ENCODE data around the gene NBPF4. TPM values are rescaled to one million over a fixed set of nuclear protein-coding genes. Genes with fewer than 3 reads are reported as not detected.
A peak's percentile ranks its signal among the peaks of the same experiment; 100 is the strongest.

Gene NBPF4
- total RNA-seq, 6 experiments from 2014 or later: not detected

- TF ChIP-seq, protein P1, sequence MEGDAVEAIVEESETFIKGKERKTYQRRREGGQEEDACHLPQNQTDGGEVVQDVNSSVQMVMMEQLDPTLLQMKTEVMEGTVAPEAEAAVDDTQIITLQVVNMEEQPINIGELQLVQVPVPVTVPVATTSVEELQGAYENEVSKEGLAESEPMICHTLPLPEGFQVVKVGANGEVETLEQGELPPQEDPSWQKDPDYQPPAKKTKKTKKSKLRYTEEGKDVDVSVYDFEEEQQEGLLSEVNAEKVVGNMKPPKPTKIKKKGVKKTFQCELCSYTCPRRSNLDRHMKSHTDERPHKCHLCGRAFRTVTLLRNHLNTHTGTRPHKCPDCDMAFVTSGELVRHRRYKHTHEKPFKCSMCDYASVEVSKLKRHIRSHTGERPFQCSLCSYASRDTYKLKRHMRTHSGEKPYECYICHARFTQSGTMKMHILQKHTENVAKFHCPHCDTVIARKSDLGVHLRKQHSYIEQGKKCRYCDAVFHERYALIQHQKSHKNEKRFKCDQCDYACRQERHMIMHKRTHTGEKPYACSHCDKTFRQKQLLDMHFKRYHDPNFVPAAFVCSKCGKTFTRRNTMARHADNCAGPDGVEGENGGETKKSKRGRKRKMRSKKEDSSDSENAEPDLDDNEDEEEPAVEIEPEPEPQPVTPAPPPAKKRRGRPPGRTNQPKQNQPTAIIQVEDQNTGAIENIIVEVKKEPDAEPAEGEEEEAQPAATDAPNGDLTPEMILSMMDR (IDR thresholded peaks at IDR 0.05): no peak
- Mint-ChIP-seq H3K27me3 (ENCODE audit: insufficient read depth) (peaks cover 2% of the 10 kb centered on the region; the same call in 1 of the 2 replicates), H3K36me3 (ENCODE audit: low read depth) (peaks cover 78% of the 10 kb centered on the region), H3K4me1 (ENCODE audit: low read depth) (no peaks in the 10 kb centered on the region; the same call in 1 of the 2 replicates), H3K4me3 (no peak overlapping the region), H3K9me3 (no peaks in the 10 kb centered on the region), H3K27ac (no peak overlapping the region)
- no peak for DNase-seq
Measured at GRCh38 chr1:108190686-108191416, 53.0 kb downstream of the NBPF4 start.

GRCh38 chr1:108190001-108190634 lies 53.8 kb downstream of the NBPF4 start:
- TF ChIP-seq, protein P1 (IDR thresholded peaks at IDR 0.05): no peak
- Mint-ChIP-seq H3K27me3 (ENCODE audit: insufficient read depth) (peaks cover 2% of the 10 kb centered on the region; the same call in 1 of the 2 replicates), H3K36me3 (ENCODE audit: low read depth) (peaks cover 73% of the 10 kb centered on the region), H3K27ac (no peak overlapping the region), H3K9me3 (no peaks in the 10 kb centered on the region), H3K4me3 (no peak overlapping the region), H3K4me1 (ENCODE audit: low read depth) (no peaks in the 10 kb centered on the region; the same call in 1 of the 2 replicates)
- no peak for DNase-seq

GRCh38 chr1:108188801-108189200 lies 55.1 kb downstream of the NBPF4 start:
- H3K27ac Mint-ChIP-seq: no peak overlapping the region
- no peak overlapping the region for H3K4me3 Mint-ChIP-seq
- TF ChIP-seq, protein P1 (IDR thresholded peaks at IDR 0.05): no peak
- H3K36me3 Mint-ChIP-seq (ENCODE audit: low read depth): peaks cover 66% of the 10 kb centered on the region
- H3K4me1 Mint-ChIP-seq (ENCODE audit: low read depth): no peaks in the 10 kb centered on the region
- peaks cover 2% of the 10 kb centered on the region; the same call in 1 of the 2 replicates for H3K27me3 Mint-ChIP-seq (ENCODE audit: insufficient read depth)
- H3K9me3 Mint-ChIP-seq: no peaks in the 10 kb centered on the region
- no peak for DNase-seq

GRCh38 chr1:108182959-108183700 lies 60.7 kb downstream of the NBPF4 start:
- no peaks in the 10 kb centered on the region for H3K9me3 Mint-ChIP-seq
- peak overlapping the region; percentile 51; the same call in 1 of the 2 replicates for H3K27ac Mint-ChIP-seq
- H3K4me3 Mint-ChIP-seq: no peak overlapping the region
- TF ChIP-seq, protein P1 (IDR thresholded peaks at IDR 0.05): no peak
- H3K4me1 Mint-ChIP-seq (ENCODE audit: low read depth): peaks cover 11% of the 10 kb centered on the region
- H3K27me3 Mint-ChIP-seq (ENCODE audit: insufficient read depth): peaks cover 2% of the 10 kb centered on the region; the same call in 1 of the 2 replicates
- peaks cover 65% of the 10 kb centered on the region for H3K36me3 Mint-ChIP-seq (ENCODE audit: low read depth)
- no peak for DNase-seq

DNA sequence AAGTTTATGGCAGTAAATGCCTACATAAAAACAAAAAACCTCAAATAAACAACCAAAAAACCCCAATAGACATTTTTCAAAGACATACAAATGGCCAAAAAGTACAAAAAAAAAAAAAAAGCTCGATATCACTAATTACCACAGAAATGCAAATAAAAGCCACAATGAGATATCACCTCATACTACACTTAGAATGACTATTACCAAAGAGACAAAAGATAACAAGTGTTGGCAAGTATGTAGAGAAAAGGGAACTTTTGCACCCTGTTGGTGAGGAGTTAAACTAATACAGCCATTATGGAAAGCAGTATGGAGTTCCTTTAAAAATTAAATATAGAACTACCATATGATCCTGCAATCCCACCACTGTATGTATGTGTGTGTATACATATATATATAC lies 64.9 kb downstream of the NBPF4 start:
- peaks cover 18% of the 10 kb centered on the region for H3K4me1 Mint-ChIP-seq (ENCODE audit: low read depth)
- TF ChIP-seq, protein P1 (IDR thresholded peaks at IDR 0.05): no peak
- DNase-seq: no peak
- no peak overlapping the region for H3K27ac Mint-ChIP-seq
- H3K27me3 Mint-ChIP-seq (ENCODE audit: insufficient read depth): no peaks in the 10 kb centered on the region
- peaks cover 83% of the 10 kb centered on the region for H3K36me3 Mint-ChIP-seq (ENCODE audit: low read depth)
- H3K4me3 Mint-ChIP-seq: no peak overlapping the region
- peaks cover 14% of the 10 kb centered on the region for H3K9me3 Mint-ChIP-seq

Other genes with a start within 250 kb of the NBPF4 start
- 10 to 100 TPM; 34.5 to 44.6 (median 39.9) TPM for gene SLC25A24, start 43.7 kb downstream of the NBPF4 start, total RNA-seq (2021; fragmentation: NEBNext Ultra II Directional; extraction: Animal tissue kit (Norgen Biotek cat#: 25700))
- not detected for gene NBPF6, start 206.3 kb upstream of the NBPF4 start, total RNA-seq (2021; fragmentation: NEBNext Ultra II Directional; extraction: Animal tissue kit (Norgen Biotek cat#: 25700))